PC-9 (cell line): ENCODE results near the gene PSMD1.

Source experiments
- CTCF ChIP-seq: fragments of 200-600 bp; sonication (generic); conservative IDR thresholded peaks from 2 replicates; pipeline ENCODE4 v1.6.1; 2017; ENCODE audit warnings: mixed run types, antibody characterized with exemption, mild to moderate bottlenecking, moderate library complexity
- EZH2 ChIP-seq: fragments of 200-600 bp; sonication (generic); IDR thresholded peaks from 2 replicates; pipeline ENCODE4 v1.8.0; 2017; ENCODE audit warnings: antibody characterized with exemption, low read depth

DNA sequence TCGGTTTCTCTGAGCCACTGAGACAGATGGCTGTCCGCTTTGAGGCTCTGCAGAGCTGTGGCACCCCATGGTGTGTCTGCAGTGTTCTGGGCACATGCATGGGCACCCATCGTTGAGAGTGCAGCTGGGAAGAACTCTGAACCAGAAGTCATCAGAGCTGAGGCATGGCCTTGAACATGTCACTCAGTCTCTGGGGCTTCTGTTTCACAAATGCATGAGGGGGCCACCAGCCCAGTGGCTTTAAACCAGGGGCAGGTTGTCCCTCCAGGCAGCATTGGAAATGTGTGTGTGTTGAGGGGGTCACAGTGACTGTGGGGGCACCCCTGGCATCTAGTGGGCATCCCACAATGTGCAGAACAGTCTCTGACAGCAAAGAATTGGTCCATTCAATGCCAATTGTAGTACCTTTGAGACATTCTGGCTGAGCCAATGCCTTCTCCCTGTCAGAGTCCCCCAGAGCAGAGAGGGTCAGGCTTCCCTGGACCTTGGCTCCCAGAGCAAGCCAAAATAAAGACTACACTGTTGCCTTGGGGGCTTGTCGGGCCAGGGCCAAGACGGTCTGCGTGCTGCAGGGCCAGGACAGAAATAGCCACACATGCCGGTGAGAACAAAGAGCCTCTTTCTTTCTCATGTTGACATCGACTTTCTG lies 9.3 kb upstream of the PSMD1 start:
- no peak for TF ChIP-seq CTCF
- no peak for TF ChIP-seq EZH2
